ENCODE measurements around the gene PLEKHA6. TPM values are rescaled to one million over a fixed set of nuclear protein-coding genes. Genes with fewer than 3 reads are reported as not detected.
"Not testable (repeated sequence)": the region's sequence is repeated elsewhere in the genome, so short reads cannot be mapped to it uniquely, and the experiment has no call there.

PLEKHA6 gene
- total RNA-seq, 2 donors from 2014 or later: 0.37 to 1.3 TPM

GRCh38 chr1:204310970-204311369 is 48.8 kb downstream of the PLEKHA6 start:
- peaks cover 26% of the 10 kb centered on the region for H3K27me3 Mint-ChIP-seq
- H3K4me1 Mint-ChIP-seq; H3K27ac Mint-ChIP-seq; H3K4me3 Mint-ChIP-seq; H3K36me3 Mint-ChIP-seq (ENCODE audit: low read depth); ATAC-seq (replicated peaks); H3K9me3 Mint-ChIP-seq: not testable (repeated sequence)

GRCh38 chr1:204308023-204308628 is 51.6 kb downstream of the PLEKHA6 start:
- H3K9me3 Mint-ChIP-seq: no peaks in the 10 kb centered on the region
- H3K4me1 Mint-ChIP-seq: no peaks in the 10 kb centered on the region
- H3K27ac Mint-ChIP-seq: no peak overlapping the region
- peaks cover 29% of the 10 kb centered on the region for H3K27me3 Mint-ChIP-seq
- no peak for ATAC-seq (replicated peaks)
- no peak overlapping the region for H3K4me3 Mint-ChIP-seq
- H3K36me3 Mint-ChIP-seq (ENCODE audit: low read depth): no peaks in the 10 kb centered on the region

DNA sequence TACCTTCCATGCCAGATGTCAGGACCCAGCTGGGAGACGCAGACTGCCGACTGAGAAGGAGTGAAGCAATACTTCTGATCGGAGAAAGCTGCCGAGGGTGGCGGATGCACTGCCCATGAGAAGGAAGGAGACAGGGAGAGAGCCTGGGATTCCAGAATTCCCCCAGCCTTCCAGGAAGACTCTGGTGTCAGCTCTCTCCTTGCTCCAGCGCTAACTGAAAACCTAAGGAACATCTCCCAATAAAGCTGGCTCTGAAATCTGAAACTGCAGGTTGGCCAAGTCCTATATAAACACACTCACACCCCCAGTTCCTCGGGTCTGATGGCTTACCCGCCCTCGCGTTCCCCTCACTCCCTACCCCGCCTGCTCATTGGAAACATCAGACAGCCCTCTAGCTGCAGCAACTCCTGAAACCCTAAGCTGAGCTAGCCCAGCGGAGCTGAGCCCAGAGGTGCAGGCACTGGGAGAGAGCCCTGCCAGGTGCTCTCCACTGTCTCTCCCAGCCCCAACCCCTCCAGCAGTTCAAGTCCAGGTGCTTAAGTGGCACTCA is 52.3 kb downstream of the PLEKHA6 start:
- H3K4me3 Mint-ChIP-seq: no peak overlapping the region
- H3K9me3 Mint-ChIP-seq: no peaks in the 10 kb centered on the region
- H3K27me3 Mint-ChIP-seq: peaks cover 29% of the 10 kb centered on the region
- H3K27ac Mint-ChIP-seq: no peak overlapping the region
- ATAC-seq (replicated peaks): no peak
- H3K36me3 Mint-ChIP-seq (ENCODE audit: low read depth): no peaks in the 10 kb centered on the region
- no peaks in the 10 kb centered on the region for H3K4me1 Mint-ChIP-seq

- H3K27ac Mint-ChIP-seq: no peak overlapping the region
- no peak overlapping the region for H3K4me3 Mint-ChIP-seq
- ATAC-seq (replicated peaks): no peak
- no peaks in the 10 kb centered on the region for H3K4me1 Mint-ChIP-seq
- H3K27me3 Mint-ChIP-seq: peaks cover 30% of the 10 kb centered on the region
- no peaks in the 10 kb centered on the region for H3K9me3 Mint-ChIP-seq
- no peaks in the 10 kb centered on the region for H3K36me3 Mint-ChIP-seq (ENCODE audit: low read depth)
Measured at GRCh38 chr1:204306076-204306475, 53.7 kb downstream of the PLEKHA6 start.

GRCh38 chr1:204304067-204304466 is 55.7 kb downstream of the PLEKHA6 start:
- Mint-ChIP-seq H3K4me1 (no peaks in the 10 kb centered on the region), H3K4me3 (no peak overlapping the region)

GRCh38 chr1:204302769-204303168 is 57.0 kb downstream of the PLEKHA6 start:
- H3K4me1 Mint-ChIP-seq: no peaks in the 10 kb centered on the region
- no peaks in the 10 kb centered on the region for H3K36me3 Mint-ChIP-seq (ENCODE audit: low read depth)
- no peak overlapping the region for H3K27ac Mint-ChIP-seq
- no peaks in the 10 kb centered on the region for H3K9me3 Mint-ChIP-seq
- peaks cover 35% of the 10 kb centered on the region for H3K27me3 Mint-ChIP-seq
- no peak overlapping the region for H3K4me3 Mint-ChIP-seq
- no peak for ATAC-seq (replicated peaks)

More at GRCh38 chr1:204304067-204304466, 55.7 kb downstream of the PLEKHA6 start:
- Mint-ChIP-seq H3K36me3 (ENCODE audit: low read depth) (no peaks in the 10 kb centered on the region), H3K27ac (no peak overlapping the region), H3K27me3 (peaks cover 35% of the 10 kb centered on the region), H3K9me3 (no peaks in the 10 kb centered on the region)
- no peak for ATAC-seq (replicated peaks)

GRCh38 chr1:204301171-204301957 is 58.4 kb downstream of the PLEKHA6 start:
- Mint-ChIP-seq H3K4me3 (no peak overlapping the region), H3K36me3 (ENCODE audit: low read depth) (no peaks in the 10 kb centered on the region), H3K9me3 (no peaks in the 10 kb centered on the region), H3K4me1 (no peaks in the 10 kb centered on the region), H3K27me3 (peaks cover 28% of the 10 kb centered on the region), H3K27ac (no peak overlapping the region)
- no peak for ATAC-seq (replicated peaks)

GRCh38 chr1:204299814-204300365 is 59.8 kb downstream of the PLEKHA6 start:
- Mint-ChIP-seq H3K4me1 (no peaks in the 10 kb centered on the region), H3K36me3 (ENCODE audit: low read depth) (no peaks in the 10 kb centered on the region), H3K9me3 (no peaks in the 10 kb centered on the region), H3K27me3 (peaks cover 22% of the 10 kb centered on the region), H3K4me3 (no peak overlapping the region), H3K27ac (no peak overlapping the region)
- no peak for ATAC-seq (replicated peaks)

DNA sequence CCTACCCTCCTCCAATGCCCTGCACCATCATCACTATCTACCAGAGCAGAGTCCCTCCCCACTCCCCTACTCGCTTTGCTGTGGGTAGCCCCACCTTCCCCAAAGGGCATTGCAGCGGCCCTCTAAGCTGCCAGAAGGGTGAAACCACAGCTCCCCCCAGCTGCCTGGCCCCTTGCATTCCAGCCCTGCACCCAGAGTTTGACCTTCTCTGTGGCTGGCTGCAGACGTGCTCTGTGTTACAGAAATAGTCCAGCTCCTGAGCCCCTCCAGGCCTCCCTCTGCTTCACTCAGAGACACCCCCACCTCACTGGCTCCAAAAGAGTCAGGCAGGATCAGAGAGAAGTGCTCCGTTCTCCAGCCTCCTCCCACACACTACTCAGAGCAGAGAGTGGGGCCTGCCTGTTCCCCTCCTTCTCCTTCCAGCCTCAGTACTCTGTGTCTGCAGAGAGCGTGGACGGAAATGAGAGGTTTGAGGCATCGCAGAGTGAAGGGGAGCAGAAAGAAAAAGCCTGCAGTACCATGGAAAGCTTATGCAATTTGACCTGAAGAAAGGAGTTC is 63.2 kb downstream of the PLEKHA6 start:
- H3K4me3 Mint-ChIP-seq: no peak overlapping the region

DNA sequence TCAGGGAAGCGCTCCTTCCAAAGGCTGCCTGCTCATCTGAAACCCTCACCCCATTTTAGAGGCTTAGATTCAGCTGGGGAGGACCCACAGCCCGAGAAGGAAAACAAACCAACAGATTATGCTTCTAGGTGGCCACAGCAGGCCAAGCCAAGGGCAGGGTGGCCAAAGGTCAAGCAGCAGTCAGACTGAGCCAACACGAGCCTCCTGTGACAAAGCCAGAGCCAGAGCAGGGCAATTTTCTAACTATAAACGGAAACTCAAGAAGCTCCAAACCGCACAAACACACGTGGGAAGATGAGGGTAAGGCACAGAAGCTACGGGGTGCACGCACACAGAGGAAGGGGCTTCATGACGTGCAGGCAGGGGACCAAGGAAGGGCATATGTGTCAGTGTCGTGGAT is 64.1 kb downstream of the PLEKHA6 start:
- H3K36me3 Mint-ChIP-seq (ENCODE audit: low read depth): no peaks in the 10 kb centered on the region
- no peaks in the 10 kb centered on the region for H3K9me3 Mint-ChIP-seq
- H3K4me3 Mint-ChIP-seq: no peak overlapping the region
- H3K27me3 Mint-ChIP-seq: peaks cover 23% of the 10 kb centered on the region
- ATAC-seq (replicated peaks): no peak
- H3K4me1 Mint-ChIP-seq: no peaks in the 10 kb centered on the region
- H3K27ac Mint-ChIP-seq: no peak overlapping the region

More for the DNA sequence above, 63.2 kb downstream of the PLEKHA6 start:
- Mint-ChIP-seq H3K9me3 (no peaks in the 10 kb centered on the region), H3K27ac (no peak overlapping the region), H3K4me1 (no peaks in the 10 kb centered on the region), H3K36me3 (ENCODE audit: low read depth) (no peaks in the 10 kb centered on the region), H3K27me3 (peaks cover 27% of the 10 kb centered on the region)
- ATAC-seq (replicated peaks): no peak

DNA sequence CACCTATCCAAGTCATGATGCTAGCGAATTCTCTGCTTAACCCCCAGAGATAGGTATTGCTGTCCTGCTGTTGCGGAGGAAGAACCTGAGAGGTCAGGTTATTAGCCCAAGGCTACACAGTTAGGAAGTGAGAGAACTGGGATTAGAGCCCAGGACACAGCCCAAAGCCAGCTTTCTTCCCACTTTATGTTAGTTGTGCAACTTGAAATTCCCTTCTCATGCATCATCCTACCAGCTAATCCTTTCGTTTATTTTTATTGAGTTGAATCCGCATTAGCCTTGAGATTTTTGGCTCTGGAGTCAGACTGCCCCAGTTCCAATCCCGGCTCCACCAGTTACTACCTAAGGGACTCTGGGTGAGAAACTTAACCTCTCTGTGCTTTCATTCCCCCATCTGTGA is 65.4 kb downstream of the PLEKHA6 start:
- Mint-ChIP-seq H3K4me1 (no peaks in the 10 kb centered on the region), H3K9me3 (no peaks in the 10 kb centered on the region), H3K27me3 (peaks cover 18% of the 10 kb centered on the region), H3K27ac (no peak overlapping the region), H3K36me3 (ENCODE audit: low read depth) (no peaks in the 10 kb centered on the region), H3K4me3 (no peak overlapping the region)
- no peak for ATAC-seq (replicated peaks)

- Mint-ChIP-seq H3K27ac (no peak overlapping the region), H3K27me3 (peaks cover 13% of the 10 kb centered on the region), H3K4me1 (no peaks in the 10 kb centered on the region), H3K9me3 (no peaks in the 10 kb centered on the region), H3K36me3 (ENCODE audit: low read depth) (no peaks in the 10 kb centered on the region), H3K4me3 (no peak overlapping the region)
- ATAC-seq (replicated peaks): no peak
Measured at GRCh38 chr1:204293605-204294337, 66.0 kb downstream of the PLEKHA6 start.

DNA sequence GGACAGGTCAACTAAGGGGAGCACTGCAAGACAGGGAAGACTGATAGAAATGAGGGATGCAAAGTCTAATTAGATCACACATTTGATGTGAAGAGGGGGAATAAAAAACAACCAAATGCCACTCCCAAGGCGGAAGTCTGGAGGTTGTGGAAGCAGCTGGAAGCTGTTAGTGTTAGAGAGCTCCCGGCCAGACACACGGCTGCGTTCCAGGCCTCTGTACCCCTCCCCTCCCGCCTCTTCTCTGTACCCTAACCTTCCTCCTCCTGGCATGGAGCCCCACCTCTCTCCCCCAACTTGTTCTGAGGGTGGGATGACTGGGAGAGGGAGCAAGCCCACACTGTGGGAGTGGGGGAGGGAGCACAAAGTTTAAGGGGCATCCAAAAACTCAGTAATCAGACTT is 67.0 kb downstream of the PLEKHA6 start:
- ATAC-seq (replicated peaks): no peak
- H3K27me3 Mint-ChIP-seq: peaks cover 10% of the 10 kb centered on the region
- no peaks in the 10 kb centered on the region for H3K4me1 Mint-ChIP-seq

GRCh38 chr1:204289280-204289679 is 70.4 kb downstream of the PLEKHA6 start:
- Mint-ChIP-seq H3K4me1 (peaks cover 18% of the 10 kb centered on the region), H3K4me3 (no peak overlapping the region), H3K9me3 (no peaks in the 10 kb centered on the region), H3K27me3 (peaks cover 9% of the 10 kb centered on the region), H3K36me3 (ENCODE audit: low read depth) (no peaks in the 10 kb centered on the region), H3K27ac (no peak overlapping the region)
- ATAC-seq (replicated peaks): no peak

More for the DNA sequence above, 67.0 kb downstream of the PLEKHA6 start:
- Mint-ChIP-seq H3K9me3 (no peaks in the 10 kb centered on the region), H3K4me3 (no peak overlapping the region), H3K27ac (no peak overlapping the region), H3K36me3 (ENCODE audit: low read depth) (no peaks in the 10 kb centered on the region)

Measured in activated T-helper 17 cell treated with anti-CD3 and anti-CD28 coated beads, Interleukin-2, amount 50 U/mL, for 72 hours (primary cell).